ENCODE results near the gene ELOVL5.
"Not testable (repeated sequence)": the region's sequence is repeated elsewhere in the genome, so short reads cannot be mapped to it uniquely, and the experiment has no call there.

Gene ELOVL5

DNA sequence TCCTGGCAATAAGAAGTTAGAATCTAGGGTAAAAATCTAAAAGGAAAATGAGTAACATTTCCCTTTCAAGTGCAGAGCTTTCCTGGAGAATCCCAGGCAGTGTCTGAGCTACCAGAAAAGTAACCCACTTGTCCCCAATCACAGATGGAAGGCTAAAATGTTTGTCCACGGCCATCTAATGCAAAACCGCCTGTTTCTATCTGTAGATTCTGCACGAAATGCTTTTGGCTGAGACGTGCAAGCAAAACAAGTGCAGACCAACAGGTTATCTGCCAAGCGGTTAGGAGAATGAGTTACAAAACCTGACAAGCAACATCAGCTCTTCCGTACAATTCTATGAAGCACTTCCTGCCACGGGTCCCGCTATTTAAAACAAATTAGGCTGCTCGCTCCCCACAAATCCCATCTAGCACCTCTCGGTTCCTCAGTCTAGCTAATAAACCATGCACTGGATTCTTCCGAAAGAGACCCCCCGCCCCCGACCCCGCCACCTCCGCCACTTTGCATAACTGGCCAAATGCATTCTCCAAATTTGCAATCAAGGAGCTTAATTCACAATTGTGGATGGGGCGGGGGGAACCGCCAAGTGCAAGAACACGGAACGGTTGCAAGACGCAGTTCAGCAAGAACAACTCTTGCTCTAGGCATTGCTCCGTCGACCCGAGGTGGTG, 1.4 kb downstream of the ELOVL5 start:
- H3K9me3 ChIP-seq (ENCODE audit: control insufficient read depth, insufficient read depth, low read length), result no peaks in the 10 kb centered on the region
- H3K36me3 ChIP-seq (ENCODE audit: insufficient read depth, low read length), result no peaks in the 10 kb centered on the region
- peak overlapping the region; percentile 83 for H3K9ac ChIP-seq (ENCODE audit: low read depth, low read length)
- peaks cover 7% of the 10 kb centered on the region; the same call in 1 of the 2 replicates for H3K4me1 ChIP-seq (ENCODE audit: insufficient read depth, low read length)

DNA sequence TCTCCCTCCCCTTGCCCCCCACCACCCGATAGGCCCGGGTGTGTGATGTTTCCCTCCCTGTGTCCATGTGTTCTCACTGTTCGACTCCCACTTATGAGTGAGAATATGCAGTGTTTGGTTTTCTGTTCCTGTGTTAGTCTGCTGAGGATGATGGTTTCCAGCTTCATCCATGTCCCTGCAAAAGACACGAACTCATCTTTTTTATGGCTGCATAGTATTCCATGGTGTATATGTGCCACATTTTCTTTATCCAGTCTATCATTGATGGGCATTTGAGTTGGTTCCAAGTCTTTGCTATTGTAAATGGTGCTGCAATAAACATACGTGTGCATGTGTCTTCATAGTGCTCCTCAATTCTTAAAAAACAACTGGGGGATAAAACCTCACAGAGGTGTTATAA, 2.7 kb downstream of the ELOVL5 start:
- H3K36me3 ChIP-seq (ENCODE audit: insufficient read depth, low read length); H3K9ac ChIP-seq (ENCODE audit: low read depth, low read length); H3K4me1 ChIP-seq (ENCODE audit: insufficient read depth, low read length); H3K9me3 ChIP-seq (ENCODE audit: control insufficient read depth, insufficient read depth, low read length): not testable (repeated sequence)

GRCh38 chr6:53344969-53345368, 3.8 kb downstream of the ELOVL5 start:
- H3K9me3 ChIP-seq (ENCODE audit: control insufficient read depth, insufficient read depth, low read length), result no peaks in the 10 kb centered on the region
- no peaks in the 10 kb centered on the region for H3K36me3 ChIP-seq (ENCODE audit: insufficient read depth, low read length)
- H3K9ac ChIP-seq (ENCODE audit: low read depth, low read length), result no peak overlapping the region
- peaks cover 7% of the 10 kb centered on the region; the same call in 1 of the 2 replicates for H3K4me1 ChIP-seq (ENCODE audit: insufficient read depth, low read length)

DNA sequence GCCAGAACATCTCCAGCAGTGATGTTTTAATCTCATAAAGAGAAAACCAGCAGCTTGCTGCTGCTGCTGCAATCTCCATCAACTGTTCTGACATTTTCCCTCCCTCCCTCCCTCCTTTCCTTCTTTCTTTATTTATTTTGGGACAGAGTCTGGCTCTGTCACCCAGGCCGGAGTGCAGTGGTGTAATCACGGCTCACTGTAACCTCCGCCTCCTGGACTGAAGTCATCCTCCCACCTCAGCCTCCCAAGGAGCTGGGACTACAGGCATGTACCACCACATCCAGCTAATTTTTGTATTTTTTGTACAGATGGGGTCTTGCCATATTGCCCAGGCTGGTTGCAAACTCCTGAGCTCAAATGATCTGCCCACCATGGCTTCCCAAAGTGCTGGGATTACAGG, 5.7 kb downstream of the ELOVL5 start:
- H3K9ac ChIP-seq (ENCODE audit: low read depth, low read length), result no peak overlapping the region
- peaks cover 7% of the 10 kb centered on the region; the same call in 1 of the 2 replicates for H3K4me1 ChIP-seq (ENCODE audit: insufficient read depth, low read length)
- no peaks in the 10 kb centered on the region for H3K9me3 ChIP-seq (ENCODE audit: control insufficient read depth, insufficient read depth, low read length)
- no peaks in the 10 kb centered on the region for H3K36me3 ChIP-seq (ENCODE audit: insufficient read depth, low read length)

DNA sequence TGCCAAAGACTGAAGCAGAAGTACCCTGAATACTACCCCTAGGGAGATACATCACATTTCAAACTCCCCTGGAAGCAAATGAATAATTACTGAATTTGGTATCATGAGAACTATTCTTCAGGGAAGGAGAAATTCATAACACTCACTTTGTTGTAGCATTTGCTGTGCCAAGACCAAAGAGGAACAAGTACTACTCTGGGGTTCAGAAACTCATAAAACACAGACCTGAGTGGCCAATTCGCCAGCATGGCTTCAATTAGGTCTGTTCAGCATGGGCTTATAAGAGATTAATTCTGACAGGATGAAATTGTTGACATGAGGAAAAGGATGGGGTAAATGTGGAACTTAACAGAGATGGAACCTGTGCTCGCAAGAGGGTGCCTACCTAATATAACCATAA, 6.5 kb downstream of the ELOVL5 start:
- H3K9ac ChIP-seq (ENCODE audit: low read depth, low read length), result no peak overlapping the region
- peaks cover 7% of the 10 kb centered on the region; the same call in 1 of the 2 replicates for H3K4me1 ChIP-seq (ENCODE audit: insufficient read depth, low read length)
- H3K36me3 ChIP-seq (ENCODE audit: insufficient read depth, low read length), result no peaks in the 10 kb centered on the region
- no peaks in the 10 kb centered on the region for H3K9me3 ChIP-seq (ENCODE audit: control insufficient read depth, insufficient read depth, low read length)

DNA sequence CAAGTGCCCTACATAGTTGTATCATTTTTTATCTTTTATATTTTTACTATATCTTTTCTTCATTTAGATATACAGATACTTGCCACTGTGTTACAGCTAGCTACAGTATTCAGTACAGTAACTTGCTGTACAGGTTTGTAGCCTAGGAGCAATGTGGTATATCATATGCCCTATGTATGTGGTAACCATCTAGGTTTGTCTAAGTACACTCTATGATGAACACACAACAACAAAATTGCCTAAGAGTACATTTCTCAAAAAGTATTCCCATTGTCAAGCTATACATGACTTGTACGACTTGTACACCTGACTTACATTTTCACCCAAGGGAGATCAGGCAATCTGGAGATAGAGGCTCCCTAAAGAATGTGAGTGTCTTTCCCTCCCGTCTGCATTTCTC, 8.2 kb downstream of the ELOVL5 start:
- no peaks in the 10 kb centered on the region for H3K36me3 ChIP-seq (ENCODE audit: insufficient read depth, low read length)
- peaks cover 10% of the 10 kb centered on the region for H3K4me1 ChIP-seq (ENCODE audit: insufficient read depth, low read length)
- H3K9ac ChIP-seq (ENCODE audit: low read depth, low read length), result no peak overlapping the region
- H3K9me3 ChIP-seq (ENCODE audit: control insufficient read depth, insufficient read depth, low read length), result no peaks in the 10 kb centered on the region

DNA sequence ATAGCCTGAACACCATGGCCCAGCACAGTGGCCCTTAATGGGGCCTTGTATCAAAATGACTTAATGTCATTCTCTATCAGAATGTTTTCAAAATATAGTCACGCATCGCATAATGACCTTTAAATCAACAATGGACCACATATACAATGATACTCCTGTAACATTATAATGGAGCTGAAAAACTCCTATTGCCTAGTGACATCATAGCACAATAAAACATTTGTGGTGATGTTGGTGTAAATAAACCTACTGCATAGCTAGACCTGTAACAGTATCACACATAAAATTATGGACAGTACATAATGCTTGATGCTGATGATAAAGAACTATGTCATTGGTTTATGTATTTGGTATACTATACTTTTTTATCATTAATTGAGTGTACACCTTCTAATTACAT, 9.3 kb downstream of the ELOVL5 start:
- Histone ChIP-seq H3K4me1 (ENCODE audit: insufficient read depth, low read length) (peaks cover 20% of the 10 kb centered on the region), H3K36me3 (ENCODE audit: insufficient read depth, low read length) (no peaks in the 10 kb centered on the region), H3K9me3 (ENCODE audit: control insufficient read depth, insufficient read depth, low read length) (no peaks in the 10 kb centered on the region), H3K9ac (ENCODE audit: low read depth, low read length) (no peak overlapping the region)

DNA sequence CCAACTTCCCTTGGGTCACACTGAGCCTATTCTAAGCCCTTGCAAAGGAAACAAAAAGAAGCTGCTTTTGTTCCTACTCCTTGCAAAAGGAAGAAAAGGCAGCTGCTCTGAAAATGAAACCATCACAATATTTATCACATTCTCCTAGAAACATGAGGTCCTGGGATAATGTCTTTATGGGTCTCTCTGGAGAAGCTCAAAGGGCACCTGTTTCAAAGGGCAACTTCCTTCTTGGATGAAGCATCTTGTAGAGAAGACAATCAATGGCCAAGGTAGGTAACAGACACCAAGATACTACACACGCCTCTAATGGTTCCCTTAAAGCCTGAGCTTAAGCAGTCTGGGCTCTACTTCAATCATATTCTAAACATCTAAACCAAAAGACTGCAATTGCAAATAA, 10.4 kb downstream of the ELOVL5 start:
- Histone ChIP-seq H3K9me3 (ENCODE audit: control insufficient read depth, insufficient read depth, low read length) (no peaks in the 10 kb centered on the region), H3K4me1 (ENCODE audit: insufficient read depth, low read length) (peaks cover 18% of the 10 kb centered on the region), H3K36me3 (ENCODE audit: insufficient read depth, low read length) (no peaks in the 10 kb centered on the region), H3K9ac (ENCODE audit: low read depth, low read length) (no peak overlapping the region)

DNA sequence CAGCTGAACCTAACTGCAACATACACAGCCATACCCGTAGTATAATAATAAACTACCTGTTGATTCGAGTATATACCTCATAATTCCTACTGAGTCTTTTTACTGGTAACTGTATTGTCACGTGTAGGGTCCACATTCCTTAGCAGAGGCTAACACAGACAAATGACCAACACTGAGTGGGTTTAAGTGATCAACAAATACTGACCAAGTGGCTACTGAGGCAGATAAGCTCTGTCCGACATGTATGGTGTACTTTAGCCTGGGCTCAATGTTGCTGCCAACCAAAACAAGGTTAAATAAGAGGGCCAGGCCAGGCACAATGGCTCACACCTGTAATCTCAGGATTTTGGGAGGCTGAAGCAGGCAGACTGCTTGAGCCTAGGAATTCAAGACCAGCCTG, 12.7 kb downstream of the ELOVL5 start:
- no peaks in the 10 kb centered on the region for H3K36me3 ChIP-seq (ENCODE audit: insufficient read depth, low read length)
- H3K9ac ChIP-seq (ENCODE audit: low read depth, low read length), result no peak overlapping the region
- H3K4me1 ChIP-seq (ENCODE audit: insufficient read depth, low read length), result peaks cover 18% of the 10 kb centered on the region
- no peaks in the 10 kb centered on the region for H3K9me3 ChIP-seq (ENCODE audit: control insufficient read depth, insufficient read depth, low read length)

GRCh38 chr6:53335224-53335994, 13.3 kb downstream of the ELOVL5 start:
- Histone ChIP-seq H3K9me3 (ENCODE audit: control insufficient read depth, insufficient read depth, low read length) (no peaks in the 10 kb centered on the region), H3K4me1 (ENCODE audit: insufficient read depth, low read length) (peaks cover 18% of the 10 kb centered on the region), H3K36me3 (ENCODE audit: insufficient read depth, low read length) (no peaks in the 10 kb centered on the region), H3K9ac (ENCODE audit: low read depth, low read length) (no peak overlapping the region)

DNA sequence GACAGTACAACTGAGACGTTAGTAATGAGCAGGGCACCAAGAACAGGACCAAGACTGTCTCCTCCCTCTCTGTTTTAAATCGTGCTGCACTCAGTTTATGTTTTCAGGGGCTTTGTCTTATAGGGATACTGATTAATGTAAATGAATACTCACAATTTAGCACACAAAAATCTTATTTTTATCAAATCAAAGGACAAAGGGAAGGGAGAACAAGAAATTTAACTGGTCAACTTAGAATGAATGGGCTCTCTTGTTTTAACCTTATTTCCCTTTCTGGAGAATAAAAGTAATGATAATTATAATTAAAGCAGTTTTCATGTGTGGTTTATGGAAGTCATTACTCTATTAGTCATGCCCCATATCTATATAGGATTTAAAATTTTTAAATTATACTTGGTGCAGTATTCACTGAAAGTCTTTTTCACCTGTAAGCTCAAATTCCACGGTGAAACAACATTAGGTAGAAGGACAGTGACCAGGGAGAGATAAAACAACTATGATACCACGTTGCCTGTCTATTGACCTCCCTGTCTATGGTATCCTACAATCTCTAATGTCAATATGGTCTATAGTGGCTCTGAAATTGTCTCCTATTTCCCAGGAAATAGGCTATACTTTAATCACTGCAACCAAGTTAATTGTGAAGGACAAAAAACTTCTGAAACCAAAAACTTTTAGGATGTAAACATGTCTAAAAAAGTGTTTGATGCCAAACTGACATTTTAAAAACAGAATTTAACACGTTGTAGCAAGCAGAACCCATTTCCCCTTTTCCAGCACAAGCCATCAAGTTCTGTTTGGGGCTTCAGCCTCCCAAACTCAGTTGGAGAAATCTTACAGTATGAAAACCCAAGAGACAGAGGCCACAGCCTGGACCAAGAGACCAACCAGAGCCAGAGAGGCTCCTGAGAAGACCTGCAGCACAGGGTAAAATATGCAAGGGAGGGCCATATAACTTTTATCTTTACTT, 15.0 kb downstream of the ELOVL5 start:
- Histone ChIP-seq H3K4me1 (ENCODE audit: insufficient read depth, low read length) (peaks cover 19% of the 10 kb centered on the region), H3K36me3 (ENCODE audit: insufficient read depth, low read length) (no peaks in the 10 kb centered on the region), H3K9me3 (ENCODE audit: control insufficient read depth, insufficient read depth, low read length) (no peaks in the 10 kb centered on the region), H3K9ac (ENCODE audit: low read depth, low read length) (no peak overlapping the region)

- H3K4me1 ChIP-seq (ENCODE audit: insufficient read depth, low read length), result peaks cover 34% of the 10 kb centered on the region
- H3K36me3 ChIP-seq (ENCODE audit: insufficient read depth, low read length), result no peaks in the 10 kb centered on the region
- no peak overlapping the region for H3K9ac ChIP-seq (ENCODE audit: low read depth, low read length)
- no peaks in the 10 kb centered on the region for H3K9me3 ChIP-seq (ENCODE audit: control insufficient read depth, insufficient read depth, low read length)
Measured at GRCh38 chr6:53331678-53332077, 17.1 kb downstream of the ELOVL5 start.

- Histone ChIP-seq H3K9ac (ENCODE audit: low read depth, low read length) (no peak overlapping the region), H3K4me1 (ENCODE audit: insufficient read depth, low read length) (peaks cover 35% of the 10 kb centered on the region), H3K36me3 (ENCODE audit: insufficient read depth, low read length) (no peaks in the 10 kb centered on the region), H3K9me3 (ENCODE audit: control insufficient read depth, insufficient read depth, low read length) (no peaks in the 10 kb centered on the region)
Measured at GRCh38 chr6:53330137-53330536, 18.6 kb downstream of the ELOVL5 start.

DNA sequence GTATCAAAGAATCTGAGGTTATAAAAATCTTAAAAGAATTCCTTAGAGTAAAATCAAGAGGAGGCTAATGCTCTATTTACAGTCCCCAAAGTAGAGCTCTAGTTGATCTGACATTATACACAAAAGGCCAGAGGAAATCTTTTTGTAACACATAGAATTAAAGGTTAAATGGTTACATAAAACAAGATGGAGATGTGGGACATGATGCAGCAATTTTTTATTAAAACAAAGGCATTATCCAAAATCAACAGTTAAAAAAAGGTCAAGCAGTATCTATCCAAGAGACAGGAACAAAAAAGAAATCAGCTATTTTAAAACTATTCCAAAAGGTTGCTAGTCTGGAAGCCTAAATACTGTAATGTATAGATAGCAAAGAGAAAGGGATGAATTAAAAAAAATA, 20.4 kb downstream of the ELOVL5 start:
- H3K9me3 ChIP-seq (ENCODE audit: control insufficient read depth, insufficient read depth, low read length), result no peaks in the 10 kb centered on the region
- H3K4me1 ChIP-seq (ENCODE audit: insufficient read depth, low read length), result peaks cover 28% of the 10 kb centered on the region
- H3K36me3 ChIP-seq (ENCODE audit: insufficient read depth, low read length), result no peaks in the 10 kb centered on the region
- no peak overlapping the region for H3K9ac ChIP-seq (ENCODE audit: low read depth, low read length)
